ENCODE data around the gene MS4A8.
"Not testable (repeated sequence)": the region's sequence is repeated elsewhere in the genome, so short reads cannot be mapped to it uniquely, and the experiment has no call there.

Gene MS4A8

DNA sequence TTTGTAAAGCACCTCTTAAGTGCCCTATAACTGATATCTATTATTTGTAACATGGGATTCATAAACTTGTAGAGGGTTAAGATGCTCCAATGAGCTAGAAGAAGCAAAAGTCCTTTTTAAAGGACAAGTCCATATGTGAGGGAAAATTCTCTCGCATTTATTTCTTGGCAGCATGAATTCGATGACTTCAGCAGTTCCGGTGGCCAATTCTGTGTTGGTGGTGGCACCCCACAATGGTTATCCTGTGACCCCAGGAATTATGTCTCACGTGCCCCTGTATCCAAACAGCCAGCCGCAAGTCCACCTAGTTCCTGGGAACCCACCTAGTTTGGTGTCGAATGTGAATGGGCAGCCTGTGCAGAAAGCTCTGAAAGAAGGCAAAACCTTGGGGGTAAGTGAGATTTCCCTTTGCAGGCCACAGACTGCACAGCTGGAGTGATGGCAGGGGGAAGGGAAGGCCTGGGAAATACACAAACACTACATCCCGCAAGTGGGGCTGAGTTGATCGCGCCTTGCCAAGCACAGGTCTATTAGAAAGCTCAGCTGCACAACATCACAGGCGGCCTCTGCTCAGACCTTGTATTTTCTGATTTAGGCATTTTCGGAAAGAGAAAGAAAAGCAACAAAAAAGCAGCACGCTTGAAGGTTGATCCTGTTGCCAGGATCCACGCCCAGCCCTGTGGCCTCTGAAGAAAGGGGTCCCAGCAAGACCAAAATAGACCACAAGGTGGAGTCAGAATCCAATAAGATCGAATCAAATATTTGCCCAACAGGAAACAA is 1.5 kb downstream of the MS4A8 start:
- H3K9ac ChIP-seq (ENCODE audit: low read depth in 1 of 2, low read length in 2 of 2): peak overlapping the region; percentile 18 to 33
- peaks cover 15 to 25% of the 10 kb centered on the region in 2 donors for H3K4me1 ChIP-seq (ENCODE audit: control insufficient read depth in 1 of 2, insufficient read depth in 2 of 2, low read length in 2 of 2)
- no peak overlapping the region for H3K27ac ChIP-seq (ENCODE audit: low read depth, low read length)
- H3K36me3 ChIP-seq (ENCODE audit: control insufficient read depth in 1 of 2, insufficient read depth in 2 of 2, low read length in 2 of 2): no peaks in the 10 kb centered on the region
- H3K4me3 ChIP-seq (ENCODE audit: low read depth in 1 of 2, low read length in 2 of 2): peak overlapping the region; percentile 47 to 59
- H3K9me3 ChIP-seq (ENCODE audit: control insufficient read depth in 1 of 2, low read length in 2 of 2): no peaks in the 10 kb centered on the region
- H3K27me3 ChIP-seq (ENCODE audit: control insufficient read depth in 1 of 2, insufficient read depth in 2 of 2, low read length in 2 of 2): no peaks in the 10 kb centered on the region

GRCh38 chr11:60701469-60701818 is 2.0 kb downstream of the MS4A8 start:
- Histone ChIP-seq H3K27me3 (ENCODE audit: control insufficient read depth in 1 of 2, insufficient read depth in 2 of 2, low read length in 2 of 2) (no peaks in the 10 kb centered on the region), H3K9me3 (ENCODE audit: control insufficient read depth in 1 of 2, low read length in 2 of 2) (no peaks in the 10 kb centered on the region), H3K36me3 (ENCODE audit: control insufficient read depth in 1 of 2, insufficient read depth in 2 of 2, low read length in 2 of 2) (no peaks in the 10 kb centered on the region), H3K9ac (ENCODE audit: low read depth in 1 of 2, low read length in 2 of 2) (peak overlapping the region; percentile 18 to 19), H3K4me1 (ENCODE audit: control insufficient read depth in 1 of 2, insufficient read depth in 2 of 2, low read length in 2 of 2) (peaks cover 15 to 25% of the 10 kb centered on the region in 2 donors), H3K4me3 (ENCODE audit: low read depth in 1 of 2, low read length in 2 of 2) (peak overlapping the region; percentile 47 to 59), H3K27ac (ENCODE audit: low read depth, low read length) (no peak overlapping the region)

DNA sequence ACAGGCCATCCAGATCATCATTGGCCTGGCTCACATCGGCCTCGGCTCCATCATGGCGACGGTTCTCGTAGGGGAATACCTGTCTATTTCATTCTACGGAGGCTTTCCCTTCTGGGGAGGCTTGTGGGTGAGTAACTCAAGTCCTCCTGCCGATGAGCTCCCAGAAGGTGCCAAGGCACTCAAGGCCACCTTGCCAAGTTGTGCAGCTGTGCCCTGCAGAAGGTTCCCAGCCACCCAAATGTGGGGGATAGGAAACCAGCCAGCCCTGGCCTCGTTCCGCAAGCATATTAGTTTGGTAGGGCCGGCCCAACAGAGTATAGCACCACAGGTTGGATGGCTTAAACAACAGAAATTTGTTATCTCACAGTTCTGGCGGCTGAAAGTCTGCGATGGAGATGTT is 4.0 kb downstream of the MS4A8 start:
- Histone ChIP-seq H3K27ac (ENCODE audit: low read depth, low read length) (no peak overlapping the region), H3K4me1 (ENCODE audit: control insufficient read depth in 1 of 2, insufficient read depth in 2 of 2, low read length in 2 of 2) (peaks cover 15 to 18% of the 10 kb centered on the region in 2 donors), H3K9me3 (ENCODE audit: control insufficient read depth in 1 of 2, low read length in 2 of 2) (no peaks in the 10 kb centered on the region), H3K4me3 (ENCODE audit: low read depth in 1 of 2, low read length in 2 of 2) (no peak overlapping the region), H3K36me3 (ENCODE audit: control insufficient read depth in 1 of 2, insufficient read depth in 2 of 2, low read length in 2 of 2) (no peaks in the 10 kb centered on the region), H3K27me3 (ENCODE audit: control insufficient read depth in 1 of 2, insufficient read depth in 2 of 2, low read length in 2 of 2) (no peaks in the 10 kb centered on the region), H3K9ac (ENCODE audit: low read depth in 1 of 2, low read length in 2 of 2) (no peak overlapping the region)

DNA sequence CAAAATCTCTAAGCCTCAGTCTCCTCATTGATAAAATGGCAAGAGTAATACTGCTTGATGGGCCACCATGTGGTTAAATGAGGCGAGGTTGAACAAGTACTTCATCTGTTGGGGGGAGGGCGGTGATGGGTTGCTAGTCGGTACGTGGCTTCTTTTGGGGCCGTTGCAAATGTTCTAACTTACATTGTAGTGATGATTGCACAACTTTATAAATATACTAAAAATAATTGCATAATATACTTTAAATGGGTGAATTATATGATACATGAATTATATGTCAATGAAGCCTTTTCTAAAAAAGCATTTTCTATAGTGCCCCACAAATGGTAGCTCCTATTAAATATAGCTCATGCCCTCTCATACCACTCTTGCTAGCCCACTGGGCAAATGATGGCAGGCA is 6.5 kb downstream of the MS4A8 start:
- peaks cover 11 to 19% of the 10 kb centered on the region in 2 donors for H3K4me1 ChIP-seq (ENCODE audit: control insufficient read depth in 1 of 2, insufficient read depth in 2 of 2, low read length in 2 of 2)
- H3K9me3 ChIP-seq (ENCODE audit: control insufficient read depth in 1 of 2, low read length in 2 of 2): no peaks in the 10 kb centered on the region
- H3K36me3 ChIP-seq (ENCODE audit: control insufficient read depth in 1 of 2, insufficient read depth in 2 of 2, low read length in 2 of 2): no peaks in the 10 kb centered on the region
- H3K9ac ChIP-seq (ENCODE audit: low read depth in 1 of 2, low read length in 2 of 2): no peak overlapping the region
- H3K4me3 ChIP-seq (ENCODE audit: low read depth in 1 of 2, low read length in 2 of 2): no peak overlapping the region
- H3K27me3 ChIP-seq (ENCODE audit: control insufficient read depth in 1 of 2, insufficient read depth in 2 of 2, low read length in 2 of 2): no peaks in the 10 kb centered on the region
- no peak overlapping the region for H3K27ac ChIP-seq (ENCODE audit: low read depth, low read length)

DNA sequence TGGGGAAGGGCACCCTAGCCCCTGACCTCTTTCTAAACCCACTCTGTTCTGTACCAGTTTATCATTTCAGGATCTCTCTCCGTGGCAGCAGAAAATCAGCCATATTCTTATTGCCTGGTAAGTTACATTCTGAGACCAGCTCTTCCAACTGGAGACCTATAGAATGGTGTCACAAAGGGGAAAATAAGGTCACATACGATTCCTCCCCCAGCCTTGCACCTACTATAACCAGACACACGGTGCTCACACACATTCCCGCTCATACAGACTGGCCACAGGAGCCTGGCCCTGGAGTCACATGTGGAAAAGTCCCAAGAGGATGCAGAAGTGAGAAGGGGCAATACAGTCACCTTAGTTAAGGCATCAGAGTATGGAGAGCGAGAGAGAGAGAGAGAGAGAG is 7.5 kb downstream of the MS4A8 start:
- Histone ChIP-seq H3K27ac (ENCODE audit: low read depth, low read length) (no peak overlapping the region), H3K36me3 (ENCODE audit: control insufficient read depth in 1 of 2, insufficient read depth in 2 of 2, low read length in 2 of 2) (no peaks in the 10 kb centered on the region), H3K4me3 (ENCODE audit: low read depth in 1 of 2, low read length in 2 of 2) (no peak overlapping the region), H3K4me1 (ENCODE audit: control insufficient read depth in 1 of 2, insufficient read depth in 2 of 2, low read length in 2 of 2) (peaks cover 5 to 16% of the 10 kb centered on the region in 2 donors), H3K9me3 (ENCODE audit: control insufficient read depth in 1 of 2, low read length in 2 of 2) (no peaks in the 10 kb centered on the region), H3K27me3 (ENCODE audit: control insufficient read depth in 1 of 2, insufficient read depth in 2 of 2, low read length in 2 of 2) (no peaks in the 10 kb centered on the region), H3K9ac (ENCODE audit: low read depth in 1 of 2, low read length in 2 of 2) (no peak overlapping the region)

DNA sequence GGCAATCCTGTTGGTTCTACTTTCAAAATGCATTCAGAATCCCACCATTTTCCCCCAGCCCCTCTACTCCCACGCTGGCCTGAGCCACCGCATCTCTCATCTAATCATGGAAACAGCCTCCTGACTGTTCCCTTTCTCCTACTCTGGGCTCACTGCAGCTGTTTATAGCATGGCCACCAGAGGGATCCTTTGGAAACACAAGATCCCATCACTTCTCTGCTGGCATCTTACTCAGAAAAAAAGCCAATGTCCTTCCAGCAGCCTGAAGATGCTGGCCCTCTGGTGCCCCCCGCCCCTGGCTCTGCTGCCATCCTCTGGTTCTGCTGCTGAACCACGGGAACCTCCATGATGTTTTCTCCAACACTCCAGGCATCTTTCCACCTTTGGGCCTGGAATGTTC is 11.1 kb downstream of the MS4A8 start:
- Histone ChIP-seq H3K9me3 (ENCODE audit: control insufficient read depth in 1 of 2, low read length in 2 of 2) (no peaks in the 10 kb centered on the region), H3K27ac (ENCODE audit: low read depth, low read length) (no peak overlapping the region), H3K4me1 (ENCODE audit: control insufficient read depth in 1 of 2, insufficient read depth in 2 of 2, low read length in 2 of 2) (peaks cover 10 to 20% of the 10 kb centered on the region in 2 donors), H3K9ac (ENCODE audit: low read depth in 1 of 2, low read length in 2 of 2) (no peak overlapping the region), H3K4me3 (ENCODE audit: low read depth in 1 of 2, low read length in 2 of 2) (no peak overlapping the region), H3K27me3 (ENCODE audit: control insufficient read depth in 1 of 2, insufficient read depth in 2 of 2, low read length in 2 of 2) (no peaks in the 10 kb centered on the region), H3K36me3 (ENCODE audit: control insufficient read depth in 1 of 2, insufficient read depth in 2 of 2, low read length in 2 of 2) (no peaks in the 10 kb centered on the region)

DNA sequence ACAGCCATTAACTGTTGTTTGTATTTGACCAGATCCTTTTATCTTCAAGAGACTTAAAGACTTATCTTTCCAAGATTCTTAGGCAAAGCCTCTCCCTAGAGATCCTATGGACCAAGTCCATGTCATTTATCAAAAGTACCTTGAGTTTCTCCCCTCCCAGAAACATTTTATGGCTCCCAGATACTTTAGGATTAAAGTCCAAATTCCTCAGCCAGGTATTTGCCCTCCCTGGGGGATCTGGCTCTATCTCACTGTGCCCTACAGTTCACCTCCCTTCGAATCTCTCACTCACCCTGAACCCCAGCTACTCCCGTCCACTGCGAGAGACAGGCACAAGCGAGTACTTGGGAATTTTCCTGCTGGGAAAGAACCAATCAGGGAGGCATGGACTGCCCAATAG is 11.9 kb downstream of the MS4A8 start:
- H3K27me3 ChIP-seq (ENCODE audit: control insufficient read depth in 1 of 2, insufficient read depth in 2 of 2, low read length in 2 of 2): no peaks in the 10 kb centered on the region
- H3K27ac ChIP-seq (ENCODE audit: low read depth, low read length): no peak overlapping the region
- peaks cover 10 to 20% of the 10 kb centered on the region in 2 donors for H3K4me1 ChIP-seq (ENCODE audit: control insufficient read depth in 1 of 2, insufficient read depth in 2 of 2, low read length in 2 of 2)
- no peak overlapping the region for H3K9ac ChIP-seq (ENCODE audit: low read depth in 1 of 2, low read length in 2 of 2)
- H3K9me3 ChIP-seq (ENCODE audit: control insufficient read depth in 1 of 2, low read length in 2 of 2): no peaks in the 10 kb centered on the region
- H3K4me3 ChIP-seq (ENCODE audit: low read depth in 1 of 2, low read length in 2 of 2): no peak overlapping the region
- H3K36me3 ChIP-seq (ENCODE audit: control insufficient read depth in 1 of 2, insufficient read depth in 2 of 2, low read length in 2 of 2): no peaks in the 10 kb centered on the region

- H3K27ac ChIP-seq (ENCODE audit: low read depth, low read length); H3K36me3 ChIP-seq (ENCODE audit: control insufficient read depth in 1 of 2, insufficient read depth in 2 of 2, low read length in 2 of 2); H3K9ac ChIP-seq (ENCODE audit: low read depth in 1 of 2, low read length in 2 of 2); H3K27me3 ChIP-seq (ENCODE audit: control insufficient read depth in 1 of 2, insufficient read depth in 2 of 2, low read length in 2 of 2); H3K4me3 ChIP-seq (ENCODE audit: low read depth in 1 of 2, low read length in 2 of 2): not testable (repeated sequence)
- H3K4me1 ChIP-seq (ENCODE audit: control insufficient read depth in 1 of 2, insufficient read depth in 2 of 2, low read length in 2 of 2): peaks cover 17 to 20% of the 10 kb centered on the region in 2 donors
- H3K9me3 ChIP-seq (ENCODE audit: control insufficient read depth in 1 of 2, low read length in 2 of 2): peaks cover 5 to 12% of the 10 kb centered on the region in 2 donors
These were observed 14.0 kb downstream of the MS4A8 start for GRCh38 chr11:60713423-60713822.

- Histone ChIP-seq H3K4me1 (ENCODE audit: control insufficient read depth in 1 of 2, insufficient read depth in 2 of 2, low read length in 2 of 2) (peaks cover 19 to 24% of the 10 kb centered on the region in 2 donors), H3K4me3 (ENCODE audit: low read depth in 1 of 2, low read length in 2 of 2) (peak overlapping the region in 1 of 2 donors; percentile 16), H3K9ac (ENCODE audit: low read depth in 1 of 2, low read length in 2 of 2) (peak overlapping the region in 1 of 2 donors; percentile 35), H3K27me3 (ENCODE audit: control insufficient read depth in 1 of 2, insufficient read depth in 2 of 2, low read length in 2 of 2) (no peaks in the 10 kb centered on the region), H3K9me3 (ENCODE audit: control insufficient read depth in 1 of 2, low read length in 2 of 2) (peaks cover 7 to 12% of the 10 kb centered on the region in 2 donors), H3K27ac (ENCODE audit: low read depth, low read length) (no peak overlapping the region), H3K36me3 (ENCODE audit: control insufficient read depth in 1 of 2, insufficient read depth in 2 of 2, low read length in 2 of 2) (no peaks in the 10 kb centered on the region)
These were observed 18.5 kb downstream of the MS4A8 start for GRCh38 chr11:60717956-60718355.

DNA sequence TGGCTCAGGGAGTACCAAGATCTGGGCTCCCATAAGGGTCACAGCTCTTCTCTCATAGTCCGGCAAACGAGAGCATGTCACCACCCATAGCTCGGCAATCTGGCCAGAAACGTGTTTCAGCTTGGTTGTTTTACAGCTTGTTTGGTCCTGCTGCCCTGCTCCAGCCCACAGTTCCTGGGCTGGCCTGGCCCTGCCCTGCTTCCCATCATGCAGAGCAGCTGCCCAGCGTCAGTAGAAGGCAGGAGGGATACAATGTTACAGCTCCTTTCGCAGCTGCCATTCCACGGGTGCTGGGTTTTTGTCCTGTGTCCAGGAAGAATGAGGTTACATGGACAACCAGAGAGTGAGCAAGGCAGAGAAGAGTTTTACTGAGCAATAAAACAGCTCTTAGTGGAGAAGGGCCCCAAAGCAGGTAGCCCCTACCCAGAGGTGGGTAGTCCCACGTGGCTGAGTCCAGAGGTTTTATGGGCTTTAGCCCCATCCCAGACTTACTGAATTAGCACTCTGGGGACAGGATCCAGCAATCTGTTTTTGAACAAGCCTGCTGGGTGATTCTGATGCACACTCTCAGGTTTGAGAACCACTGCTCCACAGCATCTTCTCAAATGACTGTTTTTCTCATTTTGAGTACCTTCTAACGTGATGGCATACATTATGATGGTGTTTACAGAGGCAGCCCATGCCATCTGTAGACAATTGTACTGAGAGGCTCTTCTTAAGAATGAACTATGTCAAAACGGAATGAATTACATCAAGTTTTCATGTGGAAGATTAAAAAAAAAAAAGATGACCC is 19.3 kb downstream of the MS4A8 start:
- Histone ChIP-seq H3K9me3 (ENCODE audit: control insufficient read depth in 1 of 2, low read length in 2 of 2) (peaks cover 7 to 12% of the 10 kb centered on the region in 2 donors), H3K36me3 (ENCODE audit: control insufficient read depth in 1 of 2, insufficient read depth in 2 of 2, low read length in 2 of 2) (no peaks in the 10 kb centered on the region), H3K9ac (ENCODE audit: low read depth in 1 of 2, low read length in 2 of 2) (peak overlapping the region in 1 of 2 donors; percentile 35), H3K4me3 (ENCODE audit: low read depth in 1 of 2, low read length in 2 of 2) (peak overlapping the region in 1 of 2 donors; percentile 16), H3K4me1 (ENCODE audit: control insufficient read depth in 1 of 2, insufficient read depth in 2 of 2, low read length in 2 of 2) (peaks cover 19 to 21% of the 10 kb centered on the region in 2 donors), H3K27me3 (ENCODE audit: control insufficient read depth in 1 of 2, insufficient read depth in 2 of 2, low read length in 2 of 2) (no peaks in the 10 kb centered on the region), H3K27ac (ENCODE audit: low read depth, low read length) (no peak overlapping the region)
